ENCODE results near the gene CFAP20DC. TPM values are rescaled to one million over a fixed set of nuclear protein-coding genes. Genes with fewer than 3 reads are reported as not detected.

The CFAP20DC gene
- total and polyA plus RNA-seq, 2 experiments from 2014 or later, result 7.4 to 11.4 TPM

- peaks cover 4% of the 10 kb centered on the region for H3K27me3 Mint-ChIP-seq (ENCODE audit: insufficient read depth, low read depth, poor library complexity)
- H3K4me1 Mint-ChIP-seq, result no peaks in the 10 kb centered on the region
- H3F3A ChIP-seq (replicated peaks; ENCODE audit: low read depth), result no peaks in the 10 kb centered on the region
- no peaks in the 10 kb centered on the region for H3K27me3 ChIP-seq (ENCODE audit: insufficient read depth)
- H3K27ac ChIP-seq (ENCODE audit: low read depth), result no peak overlapping the region
- peaks cover 10% of the 10 kb centered on the region; the same call in 1 of the 2 replicates for H3K9me2 ChIP-seq (ENCODE audit: insufficient read depth)
- H3K9me3 Mint-ChIP-seq, result peaks cover 7% of the 10 kb centered on the region; the same call in 2 of the 3 replicates
- no peak overlapping the region for H3K4me2 ChIP-seq
- peaks cover 3% of the 10 kb centered on the region; the same call in 2 of the 3 replicates for H3K36me3 Mint-ChIP-seq (ENCODE audit: low read depth)
- TF ChIP-seq JUNB (IDR thresholded peaks at IDR 0.05; ENCODE audit: unreplicated experiment) (no peak), ETS1 (IDR thresholded peaks at IDR 0.05) (no peak)
- no peaks in the 10 kb centered on the region for H3K36me3 ChIP-seq (ENCODE audit: insufficient read depth)
- H3K4me3 Mint-ChIP-seq, result no peak overlapping the region
- no peak for ATAC-seq
- H3K4me3 ChIP-seq, result no peak overlapping the region
- H2AFZ ChIP-seq, result no peak overlapping the region
- H3K79me2 ChIP-seq (replicated peaks; ENCODE audit: insufficient read depth), result no peaks in the 10 kb centered on the region
- no peaks in the 10 kb centered on the region for H4K20me1 ChIP-seq (replicated peaks; ENCODE audit: insufficient read depth)
- H3K27ac Mint-ChIP-seq, result no peak overlapping the region
- no peaks in the 10 kb centered on the region for H3K4me1 ChIP-seq (ENCODE audit: insufficient read depth)
- DNase-seq (ENCODE audit: low spot score), result no peak
These were observed 277.4 kb downstream of the CFAP20DC start for GRCh38 chr3:58772462-58772861.

GRCh38 chr3:58769065-58769464 lies 280.8 kb downstream of the CFAP20DC start:
- DNase-seq (ENCODE audit: low spot score) (no peak), ATAC-seq (no peak)
- H3K27me3 Mint-ChIP-seq (ENCODE audit: insufficient read depth, low read depth, poor library complexity), result peaks cover 1% of the 10 kb centered on the region
- H3K4me3 ChIP-seq, result no peak overlapping the region
- H3K9me2 ChIP-seq (ENCODE audit: insufficient read depth), result peaks cover 10% of the 10 kb centered on the region; the same call in 1 of the 2 replicates
- H3K9me3 Mint-ChIP-seq, result peaks cover 24% of the 10 kb centered on the region
- no peak overlapping the region for H2AFZ ChIP-seq
- H3K4me1 ChIP-seq (ENCODE audit: insufficient read depth), result no peaks in the 10 kb centered on the region
- H3K27ac Mint-ChIP-seq, result no peak overlapping the region
- no peak overlapping the region for H3K4me3 Mint-ChIP-seq
- H3K36me3 Mint-ChIP-seq (ENCODE audit: low read depth), result peaks cover 18% of the 10 kb centered on the region; the same call in 2 of the 3 replicates
- TF ChIP-seq ETS1 (IDR thresholded peaks at IDR 0.05), result no peak
- H3K79me2 ChIP-seq (replicated peaks; ENCODE audit: insufficient read depth), result no peaks in the 10 kb centered on the region
- H3K4me2 ChIP-seq, result no peak overlapping the region
- no peaks in the 10 kb centered on the region for H4K20me1 ChIP-seq (replicated peaks; ENCODE audit: insufficient read depth)
- no peak overlapping the region for H3K27ac ChIP-seq (ENCODE audit: low read depth)
- H3F3A ChIP-seq (replicated peaks; ENCODE audit: low read depth), result no peaks in the 10 kb centered on the region
- H3K4me1 Mint-ChIP-seq, result no peaks in the 10 kb centered on the region
- peaks cover 8% of the 10 kb centered on the region; the same call in 1 of the 2 replicates for H3K36me3 ChIP-seq (ENCODE audit: insufficient read depth)
- no peaks in the 10 kb centered on the region for H3K27me3 ChIP-seq (ENCODE audit: insufficient read depth)

GRCh38 chr3:58766587-58767282 lies 283.1 kb downstream of the CFAP20DC start:
- DNase-seq (ENCODE audit: low spot score), result no peak
- TF ChIP-seq REST (IDR thresholded peaks at IDR 0.05; ENCODE audit: unreplicated experiment), result no peak
- no peak for TF ChIP-seq NANOG (IDR thresholded peaks at IDR 0.05; ENCODE audit: borderline replicate concordance)
- no peak for TF ChIP-seq POLR2AphosphoS5 (IDR thresholded peaks at IDR 0.05; ENCODE audit: low read depth)
- no peak for TF ChIP-seq ETS1 (IDR thresholded peaks at IDR 0.05)
- H3K4me2 ChIP-seq, result no peak overlapping the region
- H3K36me3 ChIP-seq (ENCODE audit: insufficient read depth), result peaks cover 8% of the 10 kb centered on the region
- no peak overlapping the region for H3K4me3 ChIP-seq
- ATAC-seq, result no peak
- Mint-ChIP-seq H3K9me3 (peaks cover 40% of the 10 kb centered on the region), H3K27me3 (ENCODE audit: insufficient read depth, low read depth, poor library complexity) (peaks cover 1% of the 10 kb centered on the region), H3K27ac (no peak overlapping the region), H3K4me1 (no peaks in the 10 kb centered on the region), H3K36me3 (ENCODE audit: low read depth) (peaks cover 28% of the 10 kb centered on the region; the same call in 2 of the 3 replicates), H3K4me3 (no peak overlapping the region)
- H3F3A ChIP-seq (replicated peaks; ENCODE audit: low read depth), result no peaks in the 10 kb centered on the region
- H3K79me2 ChIP-seq (replicated peaks; ENCODE audit: insufficient read depth), result no peaks in the 10 kb centered on the region
- no peaks in the 10 kb centered on the region for H3K4me1 ChIP-seq (ENCODE audit: insufficient read depth)
- no peaks in the 10 kb centered on the region for H4K20me1 ChIP-seq (replicated peaks; ENCODE audit: insufficient read depth)
- H3K27ac ChIP-seq (ENCODE audit: low read depth), result no peak overlapping the region
- no peak overlapping the region for H2AFZ ChIP-seq
- peaks cover 10% of the 10 kb centered on the region; the same call in 1 of the 2 replicates for H3K9me2 ChIP-seq (ENCODE audit: insufficient read depth)
- no peaks in the 10 kb centered on the region for H3K27me3 ChIP-seq (ENCODE audit: insufficient read depth)
